Measurements from ENCODE around the gene KRT3. TPM values are rescaled to one million over a fixed set of nuclear protein-coding genes. Genes with fewer than 3 reads are reported as not detected.

Gene KRT3
- total and polyA plus RNA-seq, 7 experiments from 2014 or later, result not detected

Other genes starting within 250 kb of the KRT3 start
- gene KRT71, start 243.0 kb downstream of the KRT3 start, total RNA-seq, result not detected
- not detected for gene KRT71, start 243.0 kb downstream of the KRT3 start, polyA plus RNA-seq
- 1 to 10 TPM in 2 of 5 experiments, under 1 TPM in 2, not detected in 1; 0.12 to 1.2 (median 0.90) TPM for gene KRT74, start 222.3 kb downstream of the KRT3 start, total RNA-seq
- gene KRT74, start 222.3 kb downstream of the KRT3 start, polyA plus RNA-seq, result not detected
- gene KRT72, start 194.7 kb downstream of the KRT3 start, total RNA-seq, result 100 to 1,000 TPM in 3 of 5 experiments, 10 to 100 TPM in 1, 1 to 10 TPM in 1; 2.1 to 149 (median 104) TPM
- under 1 TPM in 1 of 2 donors, not detected in 1; 0.71 TPM for gene KRT72, start 194.7 kb downstream of the KRT3 start, polyA plus RNA-seq
- 10 to 100 TPM in 4 of 5 experiments, 1 to 10 TPM in 1; 1.0 to 96.4 (median 65.6) TPM for gene KRT73, start 177.6 kb downstream of the KRT3 start, total RNA-seq
- 10 to 100 TPM in 1 of 2 donors, 1 to 10 TPM in 1; 6.2 to 11.1 TPM for gene KRT73, start 177.6 kb downstream of the KRT3 start, polyA plus RNA-seq
- gene KRT2, start 143.9 kb downstream of the KRT3 start, total RNA-seq, result 1 to 10 TPM in 3 of 5 experiments, under 1 TPM in 1, not detected in 1; 0.29 to 2.3 (median 2.0) TPM
- gene KRT2, start 143.9 kb downstream of the KRT3 start, polyA plus RNA-seq, result 1 to 10 TPM; 2.4 to 4.7 TPM
- 1 to 10 TPM in 2 of 5 experiments, under 1 TPM in 1, not detected in 2; 0.27 to 5.6 (median 2.3) TPM for gene KRT1, start 115.7 kb downstream of the KRT3 start, total RNA-seq
- gene KRT1, start 115.7 kb downstream of the KRT3 start, polyA plus RNA-seq, result 1 to 10 TPM; 5.2 to 9.4 TPM
- under 1 TPM in 2 of 5 experiments, not detected in 3; 0.11 to 0.13 TPM for gene KRT77, start 92.6 kb downstream of the KRT3 start, total RNA-seq
- gene KRT77, start 92.6 kb downstream of the KRT3 start, polyA plus RNA-seq, result under 1 TPM; 0.08 to 0.10 TPM
- gene KRT76, start 18.8 kb downstream of the KRT3 start, total RNA-seq, result not detected
- gene KRT76, start 18.8 kb downstream of the KRT3 start, polyA plus RNA-seq, result not detected
- gene KRT4, start 18.0 kb upstream of the KRT3 start, total RNA-seq, result not detected
- gene KRT4, start 18.0 kb upstream of the KRT3 start, polyA plus RNA-seq, result not detected
- not detected for gene KRT79, start 38.2 kb upstream of the KRT3 start, total RNA-seq
- gene KRT79, start 38.2 kb upstream of the KRT3 start, polyA plus RNA-seq, result not detected
- gene KRT78, start 52.9 kb upstream of the KRT3 start, total RNA-seq, result not detected
- gene KRT78, start 52.9 kb upstream of the KRT3 start, polyA plus RNA-seq, result not detected
- gene KRT8, start 109.0 kb upstream of the KRT3 start, total RNA-seq, result under 1 TPM in 4 of 5 experiments, not detected in 1; 0.15 to 0.62 (median 0.59) TPM
- gene KRT8, start 109.0 kb upstream of the KRT3 start, polyA plus RNA-seq, result under 1 TPM in 1 of 2 donors, not detected in 1; 0.09 TPM
- gene KRT18, start 153.0 kb upstream of the KRT3 start, total RNA-seq, result 10 to 100 TPM in 3 of 5 experiments, 1 to 10 TPM in 1, under 1 TPM in 1; 0.46 to 12.0 (median 10.1) TPM
- gene KRT18, start 153.0 kb upstream of the KRT3 start, polyA plus RNA-seq, result 10 to 100 TPM; 14.1 to 23.1 TPM
- 100 to 1,000 TPM; 380 to 919 (median 833) TPM for gene EIF4B, start 210.3 kb upstream of the KRT3 start, total RNA-seq
- gene EIF4B, start 210.3 kb upstream of the KRT3 start, polyA plus RNA-seq, result 100 to 1,000 TPM; 134 to 145 TPM

Measured in naive thymus-derived CD4-positive, alpha-beta T cell (primary cell).